IMR-90 (cell line): Measurements from ENCODE around the gene PHAF1.

Source experiments
- BHLHE40 ChIP-seq: fragments of 150-350 bp; IDR thresholded peaks from 2 replicates; pipeline ENCODE4 v1.6.1; 2016; ENCODE audit warnings: mild to moderate bottlenecking, low read depth, low read length
- CTCF ChIP-seq: conservative IDR thresholded peaks from 2 replicates; pipeline ENCODE4 v1.5.1; 2012; ENCODE audit warnings: mild to moderate bottlenecking, low read depth, low read length, improper control_type of control experiment

DNA sequence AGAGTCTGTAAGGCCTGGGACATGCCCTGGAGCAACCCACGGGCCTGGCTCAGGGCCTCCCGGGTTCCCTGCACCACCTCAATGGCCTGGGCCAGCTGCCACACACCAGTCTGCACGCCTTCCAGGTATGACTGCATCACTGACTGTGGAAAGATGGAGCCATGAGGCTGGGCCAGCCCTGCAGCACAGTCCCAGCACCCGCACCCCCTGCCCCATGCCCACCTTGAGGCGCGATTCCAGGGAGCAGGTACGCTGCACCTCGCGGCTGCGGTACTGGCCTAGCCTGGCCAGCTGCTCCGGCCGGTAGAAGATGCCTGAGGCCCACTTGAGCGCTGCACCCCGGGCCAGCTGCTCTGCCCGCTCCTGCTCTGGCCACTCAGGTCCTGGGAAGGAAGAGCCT, 79.1 kb downstream of the PHAF1 start:
- TF ChIP-seq CTCF (no peak), BHLHE40 (no peak)
